GM23338 (cell line): ENCODE data around the gene SLC30A3. TPM values are rescaled to one million over a fixed set of nuclear protein-coding genes. Genes with fewer than 3 reads are reported as not detected.
"Not testable (repeated sequence)": the region's sequence is repeated elsewhere in the genome, so short reads cannot be mapped to it uniquely, and the experiment has no call there.

ENCODE experiments used
- ATAC-seq: fragments of 200-7000 bp; cut with Tn5 transposase; 3 replicates; pipeline ENCODE4 v1.9.1; 2020
- DNase-seq: peaks from one replicate; pipeline ENCODE4 v3.0.0-alpha.2; 2015; ENCODE audit warnings: low spot score
- H2AFZ ChIP-seq: fragments of 200-600 bp; sonication (generic); 2 replicates; pipeline ENCODE4 v1.8.0; 2016; ENCODE audit warnings: antibody characterized with exemption, mild to moderate bottlenecking, moderate library complexity
- H3F3A ChIP-seq: fragments of 200-600 bp; sonication (generic); replicated peaks from 2 replicates; pipeline ENCODE4 v1.8.0; 2017; ENCODE audit warnings: antibody characterized with exemption, mixed run types, low read depth
- H3K27ac ChIP-seq: fragments of 200-600 bp; sonication (generic); 2 replicates; pipeline ENCODE4 v1.6.1; 2016; ENCODE audit warnings: low read depth
- H3K27me3 ChIP-seq: fragments of 200-600 bp; sonication (generic); 2 replicates; pipeline ENCODE4 v1.8.0; 2016; ENCODE audit warnings: mild to moderate bottlenecking, mixed run types, moderate library complexity; ENCODE audit not compliant: insufficient read depth
- H3K36me3 ChIP-seq: fragments of 200-600 bp; sonication (generic); 2 replicates; pipeline ENCODE4 v1.8.0; 2016; ENCODE audit warnings: mild to moderate bottlenecking; ENCODE audit not compliant: insufficient read depth
- H3K4me1 ChIP-seq: fragments of 200-600 bp; sonication (generic); 2 replicates; pipeline ENCODE4 v1.8.0; 2016; ENCODE audit warnings: mild to moderate bottlenecking, moderate library complexity; ENCODE audit not compliant: insufficient read depth
- H3K4me2 ChIP-seq: fragments of 200-600 bp; sonication (generic); 2 replicates; pipeline ENCODE4 v1.7.1; 2017; ENCODE audit warnings: mixed run types
- H3K4me3 ChIP-seq: fragments of 200-600 bp; sonication (generic); 2 replicates; pipeline ENCODE4 v1.6.1; 2016; ENCODE audit warnings: mixed run types
- H3K79me2 ChIP-seq: fragments of 200-600 bp; sonication (generic); replicated peaks from 2 replicates; pipeline ENCODE4 v1.8.0; 2017; ENCODE audit warnings: mild to moderate bottlenecking; ENCODE audit not compliant: insufficient read depth
- H3K9me2 ChIP-seq: fragments of 200-600 bp; sonication (generic); 2 replicates; pipeline ENCODE4 v1.8.0; 2017; ENCODE audit not compliant: insufficient read depth
- H4K20me1 ChIP-seq: fragments of 200-600 bp; sonication (generic); replicated peaks from 2 replicates; pipeline ENCODE4 v1.8.0; 2017; ENCODE audit warnings: mild to moderate bottlenecking; ENCODE audit not compliant: insufficient read depth
- H3K27ac Mint-ChIP-seq: 2 replicates; pipeline ENCODE4 v1.8.0; 2020; ENCODE audit warnings: inconsistent platforms, mild to moderate bottlenecking, moderate library complexity, mixed read lengths
- H3K27me3 Mint-ChIP-seq: 3 replicates; pipeline ENCODE4 v1.8.0; 2022; ENCODE audit warnings: low read depth, mild to moderate bottlenecking, moderate library complexity, mixed read lengths, inconsistent platforms; ENCODE audit not compliant: insufficient read depth, poor library complexity
- H3K36me3 Mint-ChIP-seq: 3 replicates; pipeline ENCODE4 v1.8.0; 2021; ENCODE audit warnings: low read depth, mild to moderate bottlenecking, inconsistent platforms, moderate library complexity, mixed read lengths
- H3K4me1 Mint-ChIP-seq: 3 replicates; pipeline ENCODE4 v1.8.0; 2020; ENCODE audit warnings: mild to moderate bottlenecking, inconsistent platforms, mixed read lengths
- H3K4me3 Mint-ChIP-seq: 3 replicates; pipeline ENCODE4 v1.8.0; 2021; ENCODE audit warnings: moderate library complexity, mild to moderate bottlenecking, inconsistent platforms, mixed read lengths
- H3K9me3 Mint-ChIP-seq: 3 replicates; pipeline ENCODE4 v1.8.0; 2020; ENCODE audit warnings: moderate library complexity, mild to moderate bottlenecking, inconsistent platforms, mixed read lengths
- CTCF ChIP-seq, 2 experiments: fragments of 200-600 bp in 1 of 2; sonication (generic) in 1 of 2; conservative IDR thresholded peaks; 2 replicates each; pipeline versions ENCODE4 v1.5.1 to v1.6.1; 2016 to 2017; ENCODE audit warnings: antibody characterized with exemption in 2 of 2, low read depth in 2 of 2, mild to moderate bottlenecking in 2 of 2, moderate library complexity in 1 of 2
- ZNF114 ChIP-seq: fragments of 250-450 bp; sonication (Bioruptor Pico); IDR thresholded peaks from 2 replicates; pipeline ENCODE4 v1.5.0; 2020; ENCODE audit warnings: mild to moderate bottlenecking, moderate library complexity
- ZNF462 ChIP-seq: fragments of 250-450 bp; sonication (Bioruptor Pico); IDR thresholded peaks from 2 replicates; pipeline ENCODE4 v1.5.0; 2020; ENCODE audit warnings: mild to moderate bottlenecking, moderate library complexity
- polyA plus RNA-seq: library from polyadenylated mRNA; unstranded; fragments of >200 nt; fragmentation: Nextera tagmentation; extraction: Ambion mirVana; gene quantifications from 2 replicates; pipeline ENCODE4 v1.2.1, GENCODE V29; 2016
- total RNA-seq: library from RNA; depleted of rRNA; stranded (reverse); fragments of >200 nt; shearing (Covaris generic); gene quantifications from 2 replicates; pipeline ENCODE4 v1.2.3, GENCODE V29; 2014

SLC30A3 gene
- total and polyA plus RNA-seq, 2 experiments from 2014 or later = 4.1 to 8.3 TPM

- TF ChIP-seq ZNF462 (CRISPR knock-in tag) (no peak), CTCF (conservative IDR thresholded peaks at IDR 0.05; ENCODE audit: low read depth in 2 of 2) (no peak), ZNF114 (CRISPR knock-in tag) (no peak)
Measured at GRCh38 chr2:27275211-27276150, 12.6 kb upstream of the SLC30A3 start, which contains the start of gene DNAJC5G (continued).

- H3K4me1 Mint-ChIP-seq, DNase-seq, H3K27ac Mint-ChIP-seq, H3K9me2 ChIP-seq, H3F3A ChIP-seq, H2AFZ ChIP-seq, H3K27ac ChIP-seq, H3K79me2 ChIP-seq, ATAC-seq, H3K4me1 ChIP-seq, H3K4me3 ChIP-seq, H3K4me2 ChIP-seq, H3K27me3 Mint-ChIP-seq, H3K36me3 ChIP-seq, H3K27me3 ChIP-seq, H3K9me3 Mint-ChIP-seq, H3K36me3 Mint-ChIP-seq, H3K4me3 Mint-ChIP-seq, H4K20me1 ChIP-seq: not testable (repeated sequence)
Measured at GRCh38 chr2:27272537-27273522, 10.0 kb upstream of the SLC30A3 start.
